Measurements from ENCODE around the gene LMAN1L.

LMAN1L gene

DNA sequence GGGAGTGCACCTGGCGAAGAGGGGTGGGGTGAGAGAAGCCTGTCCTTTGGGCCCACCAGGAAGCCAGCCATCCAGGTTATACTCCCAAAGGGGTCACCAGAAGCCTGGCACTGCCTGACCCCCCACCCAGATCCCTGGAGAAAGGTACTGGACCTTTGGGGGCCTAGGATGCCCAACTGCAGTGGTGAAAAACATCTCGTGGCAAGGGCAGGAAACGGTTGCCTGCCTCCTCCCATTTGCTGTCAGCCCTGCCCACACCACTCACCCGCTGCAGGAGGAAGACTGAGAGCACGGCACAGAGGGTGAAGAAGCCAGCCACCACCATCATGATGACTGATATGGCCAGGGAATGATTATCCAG lies 32.6 kb downstream of the LMAN1L start:
- no peaks in the 10 kb centered on the region for H3K79me2 ChIP-seq (ENCODE audit: insufficient read depth, low read length)
- TF ChIP-seq, protein P1, sequence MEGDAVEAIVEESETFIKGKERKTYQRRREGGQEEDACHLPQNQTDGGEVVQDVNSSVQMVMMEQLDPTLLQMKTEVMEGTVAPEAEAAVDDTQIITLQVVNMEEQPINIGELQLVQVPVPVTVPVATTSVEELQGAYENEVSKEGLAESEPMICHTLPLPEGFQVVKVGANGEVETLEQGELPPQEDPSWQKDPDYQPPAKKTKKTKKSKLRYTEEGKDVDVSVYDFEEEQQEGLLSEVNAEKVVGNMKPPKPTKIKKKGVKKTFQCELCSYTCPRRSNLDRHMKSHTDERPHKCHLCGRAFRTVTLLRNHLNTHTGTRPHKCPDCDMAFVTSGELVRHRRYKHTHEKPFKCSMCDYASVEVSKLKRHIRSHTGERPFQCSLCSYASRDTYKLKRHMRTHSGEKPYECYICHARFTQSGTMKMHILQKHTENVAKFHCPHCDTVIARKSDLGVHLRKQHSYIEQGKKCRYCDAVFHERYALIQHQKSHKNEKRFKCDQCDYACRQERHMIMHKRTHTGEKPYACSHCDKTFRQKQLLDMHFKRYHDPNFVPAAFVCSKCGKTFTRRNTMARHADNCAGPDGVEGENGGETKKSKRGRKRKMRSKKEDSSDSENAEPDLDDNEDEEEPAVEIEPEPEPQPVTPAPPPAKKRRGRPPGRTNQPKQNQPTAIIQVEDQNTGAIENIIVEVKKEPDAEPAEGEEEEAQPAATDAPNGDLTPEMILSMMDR (IDR thresholded peaks at IDR 0.05; ENCODE audit: insufficient read depth, low read length, poor library complexity, severe bottlenecking): no peak
- TF ChIP-seq EZH2phosphoT487 (conservative IDR thresholded peaks at IDR 0.05; ENCODE audit: low read length): no peak
- no peaks in the 10 kb centered on the region for H4K20me1 ChIP-seq (ENCODE audit: low read depth, low read length)
- H3F3A ChIP-seq (ENCODE audit: insufficient read depth): peaks cover 20% of the 10 kb centered on the region; the same call in 1 of the 2 replicates
- no peak overlapping the region for H3K4me2 ChIP-seq (ENCODE audit: low read depth, low read length, poor library complexity, severe bottlenecking)
- H3K27ac ChIP-seq (ENCODE audit: low read depth, low read length): peak overlapping the region; percentile 46
- H3K36me3 ChIP-seq (ENCODE audit: low read length): no peaks in the 10 kb centered on the region
- no peaks in the 10 kb centered on the region for H3K9me3 ChIP-seq (ENCODE audit: insufficient read depth, low read length)
- H3K9me2 ChIP-seq (replicated peaks; ENCODE audit: insufficient read depth, low read length): no peaks in the 10 kb centered on the region
- no peak overlapping the region for H3K4me3 ChIP-seq (ENCODE audit: insufficient read depth, low read length, poor library complexity, severe bottlenecking)
- H3K9ac ChIP-seq (ENCODE audit: low read length): no peak overlapping the region
- no peak overlapping the region for H2AFZ ChIP-seq (ENCODE audit: low read depth, low read length, severe bottlenecking)
- H3K27me3 ChIP-seq (ENCODE audit: low read length): no peaks in the 10 kb centered on the region

DNA sequence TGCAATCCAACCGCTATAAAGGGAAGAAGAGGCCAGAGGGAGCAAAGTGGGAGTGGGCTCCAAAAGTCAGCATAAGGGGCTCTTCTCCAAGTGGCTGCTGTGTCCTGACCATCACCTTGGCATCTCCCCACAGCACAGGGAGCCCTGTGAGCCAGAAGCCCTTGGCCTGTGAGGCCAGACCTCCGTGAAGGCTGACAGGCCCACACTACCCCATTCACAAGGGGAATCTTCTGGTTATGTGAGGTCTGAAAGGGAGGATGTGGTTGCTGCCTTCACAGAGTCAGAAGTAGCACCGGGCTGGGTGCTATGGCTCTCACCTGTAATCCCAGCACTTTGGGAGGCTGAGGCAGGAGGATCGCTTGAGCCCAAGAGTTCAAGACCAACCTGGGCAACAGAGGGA lies 32.9 kb downstream of the LMAN1L start:
- H3K4me2 ChIP-seq (ENCODE audit: low read depth, low read length, poor library complexity, severe bottlenecking): no peak overlapping the region
- no peak overlapping the region for H2AFZ ChIP-seq (ENCODE audit: low read depth, low read length, severe bottlenecking)
- H3K9me2 ChIP-seq (replicated peaks; ENCODE audit: insufficient read depth, low read length): no peaks in the 10 kb centered on the region
- no peaks in the 10 kb centered on the region for H4K20me1 ChIP-seq (ENCODE audit: low read depth, low read length)
- H3K79me2 ChIP-seq (ENCODE audit: insufficient read depth, low read length): no peaks in the 10 kb centered on the region
- H3K36me3 ChIP-seq (ENCODE audit: low read length): no peaks in the 10 kb centered on the region
- TF ChIP-seq EZH2phosphoT487 (conservative IDR thresholded peaks at IDR 0.05; ENCODE audit: low read length): no peak
- TF ChIP-seq, protein P1 (IDR thresholded peaks at IDR 0.05; ENCODE audit: insufficient read depth, low read length, poor library complexity, severe bottlenecking): no peak
- H3K4me3 ChIP-seq (ENCODE audit: insufficient read depth, low read length, poor library complexity, severe bottlenecking): no peak overlapping the region
- peak overlapping the region; percentile 46; the same call in 1 of the 2 replicates for H3K27ac ChIP-seq (ENCODE audit: low read depth, low read length)
- H3F3A ChIP-seq (ENCODE audit: insufficient read depth): peaks cover 20% of the 10 kb centered on the region; the same call in 1 of the 2 replicates
- no peaks in the 10 kb centered on the region for H3K9me3 ChIP-seq (ENCODE audit: insufficient read depth, low read length)
- no peaks in the 10 kb centered on the region for H3K27me3 ChIP-seq (ENCODE audit: low read length)
- no peak overlapping the region for H3K9ac ChIP-seq (ENCODE audit: low read length)

DNA sequence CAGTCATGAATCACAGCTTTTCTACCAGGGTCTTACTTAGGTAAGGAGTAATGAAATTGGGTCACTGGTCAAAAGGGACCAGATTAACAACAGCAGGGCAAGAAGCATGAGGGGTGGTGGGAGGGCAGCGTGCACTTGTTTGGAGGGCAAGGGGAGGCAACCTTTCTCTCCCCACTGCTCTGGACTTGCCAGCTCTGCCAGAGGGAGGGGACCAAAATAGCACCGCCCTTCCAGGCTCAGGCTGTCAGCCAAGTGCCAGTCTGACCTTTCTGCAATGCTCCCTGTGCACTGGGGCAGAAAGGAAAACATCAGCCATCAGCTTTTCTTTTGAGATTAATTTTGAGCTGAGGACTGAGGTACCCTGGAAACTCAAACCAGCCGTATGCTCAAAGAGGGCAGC lies 34.8 kb downstream of the LMAN1L start:
- Histone ChIP-seq H3K9ac (ENCODE audit: low read length) (no peak overlapping the region), H3K27ac (ENCODE audit: low read depth, low read length) (no peak overlapping the region), H3K27me3 (ENCODE audit: low read length) (no peaks in the 10 kb centered on the region), H2AFZ (ENCODE audit: low read depth, low read length, severe bottlenecking) (no peak overlapping the region), H3K4me3 (ENCODE audit: insufficient read depth, low read length, poor library complexity, severe bottlenecking) (no peak overlapping the region), H4K20me1 (ENCODE audit: low read depth, low read length) (no peaks in the 10 kb centered on the region), H3K79me2 (ENCODE audit: insufficient read depth, low read length) (no peaks in the 10 kb centered on the region), H3F3A (ENCODE audit: insufficient read depth) (peaks cover 20% of the 10 kb centered on the region; the same call in 1 of the 2 replicates), H3K9me2 (replicated peaks; ENCODE audit: insufficient read depth, low read length) (no peaks in the 10 kb centered on the region), H3K36me3 (ENCODE audit: low read length) (no peaks in the 10 kb centered on the region), H3K9me3 (ENCODE audit: insufficient read depth, low read length) (no peaks in the 10 kb centered on the region), H3K4me2 (ENCODE audit: low read depth, low read length, poor library complexity, severe bottlenecking) (no peak overlapping the region)
- TF ChIP-seq, protein P1 (IDR thresholded peaks at IDR 0.05; ENCODE audit: insufficient read depth, low read length, poor library complexity, severe bottlenecking): no peak
- no peak for TF ChIP-seq EZH2phosphoT487 (conservative IDR thresholded peaks at IDR 0.05; ENCODE audit: low read length)

All from SU-DHL-6 (cell line).